Umbilical cord (tissue), 2 donors: Measurements from ENCODE around the gene BIN2. TPM values are rescaled to one million over a fixed set of nuclear protein-coding genes. Genes with fewer than 3 reads are reported as not detected.
A peak's percentile ranks its signal among the peaks of the same experiment; 100 is the strongest.
"Not testable (repeated sequence)": the region's sequence is repeated elsewhere in the genome, so short reads cannot be mapped to it uniquely, and the experiment has no call there.

Experiments used
- DNase-seq: peaks from one replicate; pipeline ENCODE4 v3.0.0-alpha.2; 2015; ENCODE audit warnings: low spot score
- total RNA-seq: library from RNA; depleted of rRNA; stranded (reverse); fragments of >200 nt; gene quantifications from one replicate; pipeline ENCODE4 v1.2.3, GENCODE V29; 2014; ENCODE audit warnings: low replicate concordance; ENCODE audit not compliant: insufficient read depth

BIN2 gene
- total RNA-seq, 1 donor from 2014 or later: 4.6 TPM

DNA sequence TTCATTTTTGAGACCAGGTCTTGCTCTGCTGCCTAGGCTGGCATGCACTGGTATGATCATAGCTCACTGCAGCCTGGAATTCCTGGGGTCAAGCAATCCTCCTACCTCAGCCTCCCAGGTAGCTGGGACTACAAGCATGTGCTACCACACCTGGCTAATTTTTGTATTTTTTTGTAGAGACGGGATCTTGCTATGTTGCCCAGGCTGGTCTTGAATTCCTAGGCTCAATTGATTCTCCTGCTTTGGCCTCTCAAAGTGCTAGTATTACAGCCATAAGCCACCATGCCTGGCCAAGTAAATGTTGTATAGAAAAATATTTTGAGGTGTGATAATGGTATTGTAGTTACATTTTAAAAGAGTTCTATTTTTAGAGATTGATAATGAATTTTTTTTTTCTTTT is 12.6 kb downstream of the BIN2 start:
- no peak for DNase-seq

DNA sequence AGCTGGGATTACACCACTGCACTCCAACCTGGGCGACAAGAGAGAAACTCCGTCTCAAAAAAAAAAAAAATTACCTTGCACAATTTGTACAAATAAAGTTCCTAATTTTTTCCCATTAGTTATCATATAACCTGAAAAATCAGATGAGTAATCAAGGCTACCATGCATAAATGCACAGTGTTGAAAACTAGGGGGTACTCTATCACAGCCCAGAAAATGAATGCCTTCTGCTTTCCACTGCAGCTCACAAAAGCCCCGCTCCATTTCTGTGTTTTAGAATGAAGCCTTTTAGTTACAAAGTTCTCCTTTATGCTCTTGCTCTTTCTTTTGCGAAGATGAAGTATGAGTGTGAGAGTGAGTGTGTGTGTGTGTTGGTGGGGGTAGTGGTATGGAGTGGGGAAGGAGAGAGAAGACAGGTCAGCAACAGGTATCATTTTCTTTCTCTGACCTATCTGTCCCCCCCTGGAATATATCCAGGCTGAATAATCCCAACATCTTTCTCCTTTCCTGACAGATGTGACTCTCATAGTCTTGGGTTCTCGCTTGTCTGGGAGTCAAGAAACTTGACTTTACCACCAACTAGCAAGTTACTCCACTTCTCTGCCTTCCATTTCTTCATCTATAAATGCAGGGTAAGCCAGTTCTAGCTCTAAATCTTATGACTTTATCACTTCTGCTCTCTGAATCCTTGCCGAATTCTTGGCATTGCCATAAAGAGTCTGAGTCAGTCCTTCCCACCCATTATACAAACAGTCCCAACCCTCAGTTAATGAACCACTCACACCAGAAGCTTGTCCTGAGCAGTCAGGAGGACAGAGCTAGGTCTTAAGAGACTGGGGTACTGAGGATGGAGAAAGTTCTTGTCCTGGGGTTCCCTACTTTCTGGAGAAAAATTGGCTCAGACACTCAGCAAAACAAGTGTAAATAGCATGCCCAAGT is 16.1 kb downstream of the BIN2 start:
- DNase-seq: peak; percentile 54

DNA sequence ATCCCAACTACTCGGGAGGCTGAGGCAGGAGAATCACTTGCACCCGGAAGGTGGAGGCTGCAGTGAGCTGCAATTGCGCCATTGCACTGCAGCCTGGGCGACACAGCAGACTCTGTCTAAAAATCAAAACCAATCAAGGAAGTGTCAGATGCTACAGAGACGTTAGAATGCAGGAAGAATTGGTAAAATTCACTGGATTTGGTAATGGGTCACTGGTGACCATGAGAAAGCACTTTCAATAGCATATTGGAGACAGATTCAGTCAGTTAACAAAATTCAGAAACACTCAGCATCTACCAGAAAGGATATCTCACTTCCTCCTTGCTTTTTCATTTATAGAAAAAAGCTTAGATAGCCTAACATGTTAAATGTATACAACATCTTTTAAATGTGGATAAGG is 17.5 kb downstream of the BIN2 start:
- no peak for DNase-seq

DNA sequence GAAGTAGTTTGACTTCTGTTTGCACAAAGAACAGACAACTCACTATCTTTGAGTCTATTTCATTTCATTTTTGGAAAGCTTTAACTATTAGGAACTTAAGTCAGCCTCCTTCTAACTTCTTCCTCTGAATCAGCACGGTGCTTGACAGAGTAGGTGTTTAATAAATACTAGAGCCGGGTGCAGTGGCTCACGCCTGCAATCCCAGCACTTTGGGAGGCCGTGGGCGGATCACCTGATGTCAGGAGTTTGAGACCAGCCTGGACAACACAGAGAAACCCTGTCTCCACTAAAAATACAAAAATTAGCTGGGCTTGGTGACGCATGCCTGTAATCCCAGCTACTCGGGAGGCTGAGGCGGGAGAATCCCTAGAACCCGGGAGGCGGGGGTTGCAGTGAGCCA is 23.2 kb downstream of the BIN2 start:
- DNase-seq: not testable (repeated sequence)

DNA sequence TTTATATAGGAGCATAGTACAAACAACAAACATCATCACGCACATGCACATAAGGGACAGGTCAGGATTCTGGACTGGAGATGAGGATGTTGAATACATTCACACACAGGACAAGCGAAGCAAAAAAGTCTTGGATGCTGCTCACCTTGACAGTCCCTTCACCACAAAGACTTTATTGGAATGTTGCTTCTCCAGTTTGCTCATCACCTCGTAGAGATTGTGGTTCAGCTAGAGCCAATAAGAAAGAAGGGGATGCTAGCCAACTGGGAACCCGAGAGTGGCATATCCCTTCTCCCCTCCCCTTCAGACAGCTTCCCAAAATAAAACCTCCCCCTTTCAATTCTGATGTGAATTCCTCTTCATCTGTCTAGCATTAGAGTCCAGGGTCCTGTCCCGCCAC is 28.3 kb downstream of the BIN2 start:
- peak; percentile 12 for DNase-seq

DNA sequence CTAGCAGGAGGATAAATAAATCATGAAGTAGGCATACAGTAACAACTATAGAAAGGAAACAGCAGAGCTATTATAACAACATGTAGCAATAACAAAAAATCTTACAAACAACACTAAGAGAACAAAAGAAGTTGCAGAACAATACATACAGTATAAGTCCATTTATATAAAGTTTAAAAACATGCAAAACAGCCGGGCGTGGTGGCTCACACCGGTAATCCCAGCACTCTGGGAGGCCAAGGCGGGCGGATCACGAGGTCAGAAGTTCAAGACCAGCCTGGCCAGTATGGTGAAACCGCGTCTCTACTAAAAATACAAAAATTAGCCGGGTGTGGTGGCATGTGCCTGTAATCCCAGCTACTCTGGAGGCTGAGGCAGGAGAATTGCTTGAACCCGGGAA is 29.9 kb downstream of the BIN2 start:
- not testable (repeated sequence) for DNase-seq

DNA sequence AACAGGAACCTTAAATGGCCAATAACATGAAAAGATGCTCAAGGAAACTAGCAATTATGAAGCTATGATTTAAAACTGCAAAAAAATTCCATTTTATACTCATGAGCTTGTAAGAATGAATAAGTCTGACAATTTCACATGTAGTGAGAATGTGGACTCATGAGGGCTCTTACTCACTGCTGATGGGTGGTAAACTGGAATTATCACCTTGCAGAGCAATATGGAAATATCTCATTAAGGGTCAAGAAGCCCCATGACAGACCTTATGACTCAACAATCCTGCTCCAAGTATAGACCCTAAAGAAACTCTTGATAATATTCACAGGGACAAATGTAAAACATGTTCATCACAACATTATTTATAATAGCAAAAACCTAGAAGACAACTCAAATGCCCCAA is 30.3 kb downstream of the BIN2 start:
- no peak for DNase-seq

DNA sequence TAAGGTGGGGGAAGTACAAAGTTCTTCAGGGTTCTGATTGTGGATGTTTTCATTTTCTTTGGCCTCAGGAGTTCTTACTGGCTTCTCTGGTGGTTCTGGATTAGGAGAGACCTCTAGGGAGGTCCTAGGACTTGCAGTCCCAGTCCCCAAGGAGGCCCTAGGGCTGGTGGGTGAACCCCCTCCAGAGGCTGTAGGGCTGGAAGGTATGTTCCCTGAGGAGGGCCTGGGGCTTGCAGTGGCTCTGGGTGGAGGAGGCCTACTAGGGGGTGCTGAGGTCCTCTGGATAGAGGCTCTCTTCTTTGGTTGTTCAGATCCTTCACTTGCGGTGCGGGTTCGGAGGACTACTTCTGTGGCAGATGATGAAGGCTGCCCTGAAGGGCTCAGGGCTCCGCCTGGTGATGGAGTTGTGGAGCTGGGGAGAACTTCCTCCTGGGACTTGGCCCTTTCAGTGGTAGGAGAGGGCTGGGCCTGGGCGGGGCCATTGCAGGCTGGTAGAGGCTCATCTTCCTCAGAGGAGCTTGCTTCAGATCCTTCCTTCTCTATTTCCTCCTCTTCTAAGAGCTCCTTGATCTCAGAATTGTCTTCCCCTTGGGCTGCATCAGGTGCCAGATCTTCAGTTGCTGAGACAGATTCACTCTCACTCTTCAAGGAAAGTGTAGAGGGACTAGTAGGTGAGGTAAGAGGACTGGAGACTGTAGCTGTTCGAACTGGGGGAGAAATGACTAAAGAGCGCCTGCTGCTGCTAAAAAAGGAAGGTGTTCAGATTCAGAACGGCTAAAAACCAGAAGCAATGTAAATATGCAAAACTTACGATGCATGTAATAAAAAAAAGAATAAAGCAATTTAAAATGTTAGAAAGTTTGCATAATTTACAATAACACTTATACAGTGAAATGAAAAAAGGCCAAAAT is 32.1 kb downstream of the BIN2 start:
- DNase-seq: not testable (repeated sequence)

DNA sequence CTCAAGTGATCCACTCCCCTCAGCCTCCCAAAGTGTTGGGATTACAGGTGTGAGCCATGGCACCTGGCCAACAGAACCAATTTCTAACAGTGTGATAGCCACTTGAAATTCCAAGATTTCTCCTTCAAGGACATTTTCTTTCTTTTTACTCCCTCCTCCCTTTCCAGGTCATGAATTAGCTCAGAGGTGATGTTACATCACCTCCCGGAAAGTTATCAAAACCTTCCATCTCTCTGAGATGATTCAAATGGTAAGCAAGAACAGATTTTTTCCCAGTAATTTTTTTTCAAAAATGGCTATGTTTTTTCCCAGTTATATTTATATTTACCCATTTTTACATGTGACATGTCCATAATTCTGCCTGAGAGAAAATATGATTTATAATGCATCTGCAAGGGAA is 38.1 kb downstream of the BIN2 start:
- no peak for DNase-seq

DNA sequence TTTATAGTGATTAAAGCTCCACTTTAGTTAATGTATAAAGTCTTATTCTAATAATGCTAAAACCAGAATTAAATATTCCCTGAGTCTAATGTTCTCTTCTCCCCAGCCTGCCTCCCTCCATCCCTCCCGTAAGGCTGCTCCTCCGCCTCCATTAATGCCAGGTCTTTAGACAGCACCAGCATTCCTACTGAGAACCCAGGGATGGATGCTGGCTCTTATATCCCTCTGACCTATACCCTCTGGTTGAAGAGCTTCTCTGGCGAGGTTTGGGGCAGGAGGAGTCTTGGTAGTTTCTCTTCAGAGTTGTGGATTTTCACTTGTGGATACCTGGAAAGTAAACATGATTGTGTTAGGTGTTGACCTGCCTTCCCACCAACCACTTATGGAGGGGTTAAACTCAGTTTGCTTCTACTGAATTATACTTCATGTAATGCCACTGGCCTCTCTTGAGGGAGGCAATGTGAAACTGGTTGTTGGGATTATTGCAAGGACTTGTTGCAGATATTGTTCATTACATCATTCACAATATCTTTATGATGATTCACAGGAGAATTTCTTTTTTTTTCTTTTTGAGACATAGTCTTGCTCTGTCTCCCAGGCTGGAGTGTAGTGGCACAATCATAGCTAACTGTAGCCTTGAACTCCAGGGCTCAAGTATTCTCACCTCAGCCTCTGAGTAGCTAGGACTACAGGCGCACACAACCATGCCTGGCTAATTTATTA is 42.6 kb downstream of the BIN2 start:
- DNase-seq: peak; percentile 22

DNA sequence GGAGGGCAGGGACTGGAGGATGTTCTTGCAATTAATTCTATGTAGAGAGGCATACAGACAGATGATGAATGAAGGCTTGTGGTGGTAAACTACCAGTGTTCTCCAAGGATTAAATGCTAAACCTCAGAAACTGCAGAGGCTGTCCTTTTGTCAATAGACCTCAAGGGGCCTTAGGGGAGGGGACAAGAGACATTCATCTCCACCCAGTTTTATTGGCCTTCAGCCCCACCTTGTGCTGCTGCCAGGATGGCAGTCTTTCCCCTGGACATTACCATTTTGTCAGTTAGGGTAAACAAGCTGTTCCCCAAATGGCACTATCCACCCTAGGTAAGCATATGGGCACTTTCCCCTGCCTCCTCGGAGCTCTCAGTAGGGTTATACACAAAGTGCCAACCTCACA is 48.9 kb downstream of the BIN2 start:
- DNase-seq: no peak

DNA sequence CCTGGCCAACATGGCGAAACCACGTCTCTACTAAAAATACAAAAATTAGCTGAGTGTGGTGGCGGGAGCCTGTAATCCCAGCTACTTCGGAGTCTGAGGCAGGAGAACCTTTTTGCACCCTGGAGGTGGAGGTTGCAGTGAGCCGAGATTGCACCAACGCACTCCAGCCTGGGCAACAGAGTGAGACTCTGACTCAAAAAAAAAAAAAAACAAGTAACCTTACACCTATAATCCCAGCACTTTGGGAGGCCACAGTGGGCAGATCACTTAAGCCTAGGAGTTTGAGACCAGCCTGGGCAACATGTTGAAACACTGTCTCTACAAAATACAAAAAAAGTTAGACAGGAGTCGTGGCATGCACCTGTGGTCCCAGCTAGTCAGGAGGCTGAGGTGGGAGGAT is 51.2 kb downstream of the BIN2 start:
- DNase-seq: not testable (repeated sequence)

DNA sequence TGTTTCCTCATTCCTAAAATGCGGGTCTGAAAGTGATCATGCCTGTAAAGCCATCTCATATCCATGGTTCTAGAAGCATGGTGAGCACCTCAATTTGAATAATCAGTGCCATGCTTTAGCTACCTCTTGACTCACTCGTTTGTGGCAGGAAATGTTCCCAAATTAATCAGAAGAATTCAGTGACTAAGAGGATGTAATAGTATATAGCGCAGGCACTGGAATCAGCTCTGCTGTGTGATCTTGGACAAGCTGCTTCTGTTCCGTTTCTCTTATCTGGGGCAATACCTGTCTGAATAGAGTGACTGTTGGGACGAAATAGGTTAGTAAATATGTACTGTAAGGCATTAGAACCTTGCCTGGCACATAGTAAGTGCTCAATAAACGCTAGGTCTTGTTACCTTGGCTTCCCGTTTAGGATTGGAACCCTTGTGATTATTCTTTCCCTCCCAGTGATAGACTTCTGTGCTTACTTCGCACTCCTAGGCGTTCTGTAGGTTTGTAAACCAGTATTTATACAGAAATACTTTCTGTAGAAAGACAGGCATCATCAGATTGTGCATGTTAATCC is 52.9 kb downstream of the BIN2 start:
- DNase-seq: peak; percentile 15

DNA sequence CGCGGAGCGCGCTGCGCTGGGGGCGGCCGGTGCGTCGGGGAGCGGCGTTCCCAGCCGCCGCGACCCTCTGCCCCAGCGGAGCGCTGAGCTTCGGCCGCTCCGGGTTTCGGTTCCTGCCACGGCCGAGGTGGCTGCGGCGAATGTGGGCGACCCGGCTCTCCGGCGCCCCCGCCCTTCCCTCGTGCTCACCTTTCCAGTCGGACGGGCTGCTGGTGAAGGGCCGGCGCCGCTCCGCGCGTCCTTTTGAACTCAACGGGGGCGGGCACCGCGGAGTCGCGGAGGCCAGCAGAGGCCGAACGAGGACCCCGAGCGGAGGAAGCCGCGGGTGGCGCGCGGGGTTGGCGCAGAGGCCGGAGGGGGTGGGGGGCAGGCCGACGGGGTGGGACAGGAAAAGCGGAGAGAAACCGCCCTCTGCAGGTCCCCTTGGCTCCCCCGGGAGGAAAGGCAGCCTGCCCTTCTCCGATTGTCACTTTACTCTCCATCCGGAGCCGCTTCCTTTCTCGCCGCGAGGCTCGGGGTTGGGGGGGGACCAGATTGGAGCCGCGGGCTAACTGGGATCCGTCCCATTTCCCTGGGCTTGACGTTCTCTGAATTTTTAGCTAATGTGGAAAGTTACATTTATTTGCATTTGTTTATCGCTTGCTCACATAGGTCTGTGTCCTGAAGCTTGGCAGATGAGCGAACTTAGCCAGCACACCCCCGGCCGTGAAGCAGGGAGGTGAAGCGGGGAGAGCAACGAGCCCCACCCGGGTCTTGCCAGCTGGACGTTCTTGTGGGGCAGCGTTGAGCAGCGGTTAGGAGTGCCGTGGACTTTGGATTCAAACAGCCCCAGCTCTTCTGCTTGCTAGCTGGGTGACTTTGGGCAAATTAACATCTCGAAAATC is 53.7 kb downstream of the BIN2 start, which contains the start of gene SMAGP:
TSS of gene SMAGP (minus strand) at position 349 of the 884 bp plus-strand sequence. CDS start 1,137 bp downstream, outside the sequence.
- peak; percentile 46 for DNase-seq

DNA sequence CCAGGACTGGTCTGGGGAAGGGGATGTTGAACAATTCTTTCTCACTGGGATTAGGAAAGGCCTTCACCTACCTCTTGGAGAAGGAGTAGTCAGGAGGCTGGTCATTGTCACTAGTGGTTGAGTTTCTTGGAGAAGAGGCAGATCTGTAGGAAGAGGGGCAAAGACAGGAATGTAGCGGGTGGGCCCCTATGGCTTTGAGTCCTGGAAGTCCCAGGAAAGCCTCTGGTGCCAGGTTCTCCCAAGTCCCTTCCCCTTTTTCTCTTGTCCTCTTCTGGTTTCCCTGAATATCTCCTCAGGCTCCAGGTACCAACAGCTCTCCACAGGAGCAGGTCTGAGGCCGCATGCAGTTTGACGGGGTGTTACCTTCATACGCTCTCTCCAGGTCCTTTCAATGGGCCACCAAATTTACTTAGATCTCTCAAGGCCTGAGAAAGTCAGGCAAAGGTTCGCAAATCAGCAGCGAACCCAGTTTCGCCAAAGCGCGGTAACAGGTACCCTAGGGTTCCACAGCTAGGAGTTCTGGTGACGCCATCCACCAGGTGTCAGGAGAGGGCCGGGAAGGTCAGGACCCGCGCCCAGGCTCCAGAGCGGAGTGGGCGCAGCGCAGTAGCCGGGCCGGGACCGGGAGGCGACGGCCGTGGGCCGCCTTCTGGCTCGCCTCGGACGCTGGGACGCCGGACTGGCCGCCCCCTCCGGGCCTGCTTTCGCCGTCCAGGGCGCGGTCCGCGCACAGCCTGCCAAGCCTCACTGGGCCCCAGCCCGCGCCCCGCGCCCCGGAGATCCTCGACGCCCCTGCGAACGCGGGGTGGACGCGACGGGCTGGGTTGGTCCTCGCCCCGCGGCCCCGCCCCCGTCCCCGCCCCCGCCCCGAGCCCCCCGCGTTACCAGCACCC is 54.6 kb downstream of the BIN2 start:
- DNase-seq: peak; percentile 16

DNA sequence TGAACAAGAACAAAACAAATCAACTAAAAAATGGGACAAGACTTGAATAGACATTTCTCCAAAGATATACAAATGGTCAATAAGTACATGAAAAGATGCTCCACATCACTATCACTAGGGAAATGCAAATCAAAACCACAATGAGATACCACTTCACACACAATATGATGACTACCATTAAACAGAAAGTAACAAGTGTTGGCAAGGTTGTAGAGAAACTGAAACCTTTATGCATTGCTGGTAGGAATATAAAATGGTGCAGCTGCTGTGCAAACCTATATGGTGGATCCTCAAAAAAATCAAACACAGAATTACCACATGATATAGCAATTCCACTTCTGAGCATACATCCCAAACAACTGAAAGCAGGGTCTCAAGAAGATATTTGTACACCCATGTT is 59.0 kb downstream of the BIN2 start:
- no peak for DNase-seq

DNA sequence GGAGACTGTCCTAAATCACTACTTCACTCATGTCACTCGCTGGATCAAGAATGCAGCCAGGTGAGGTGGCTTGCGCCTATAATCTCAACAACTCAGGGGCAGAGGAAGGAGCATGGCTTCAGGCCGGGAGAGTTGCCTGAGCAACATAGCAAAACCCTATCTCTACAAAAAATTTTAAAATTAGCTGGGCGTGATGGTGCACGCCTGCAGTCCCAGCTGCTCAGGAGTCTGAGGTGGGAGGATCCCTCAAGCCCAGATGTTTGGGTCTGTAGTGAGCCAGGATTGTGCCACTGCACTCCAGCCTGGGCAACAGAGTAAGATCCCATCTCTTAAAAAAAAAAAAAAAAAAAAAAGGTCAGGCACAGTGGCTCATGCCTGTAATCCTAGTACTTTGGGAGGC is 59.7 kb downstream of the BIN2 start:
- peak; percentile 23 for DNase-seq

DNA sequence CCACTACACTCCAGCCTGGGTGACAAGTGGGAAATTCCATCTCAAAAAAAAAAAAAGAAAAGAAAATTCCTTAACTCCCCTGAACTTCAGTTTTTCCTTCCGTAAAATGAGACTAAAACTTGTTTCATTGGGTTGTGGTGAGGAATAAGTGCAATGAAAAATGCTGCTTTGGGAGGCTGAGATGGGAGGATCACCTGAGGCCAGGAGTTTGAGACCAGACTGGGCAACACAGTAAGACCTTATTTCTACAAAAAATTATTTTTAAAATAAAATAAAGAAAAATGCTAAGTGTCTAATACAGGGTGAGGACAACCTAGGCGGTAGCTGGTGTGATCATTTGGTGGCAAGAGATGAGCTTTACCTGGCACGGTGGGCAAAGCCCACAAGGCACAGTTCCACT is 60.6 kb downstream of the BIN2 start:
- no peak for DNase-seq

DNA sequence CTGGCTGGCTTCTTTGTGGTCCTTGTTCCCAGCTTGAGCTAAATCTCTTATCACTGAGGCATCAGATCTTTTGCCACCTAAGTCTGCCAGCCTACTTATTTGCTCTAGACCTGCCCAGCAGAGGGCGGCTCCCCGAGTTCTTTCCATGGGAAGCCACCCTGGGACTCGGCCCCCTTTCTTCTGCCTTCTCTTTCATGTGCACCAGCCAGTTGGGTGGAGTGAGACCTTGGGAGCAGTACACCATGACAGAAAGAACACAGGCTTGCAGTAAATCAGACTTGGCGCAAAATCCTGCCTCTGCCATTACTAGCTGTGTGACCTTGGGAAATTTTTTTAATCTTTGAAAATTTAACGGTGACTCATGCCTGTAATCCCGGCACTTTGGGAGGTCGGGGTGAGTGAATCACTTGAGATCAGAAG is 61.2 kb downstream of the BIN2 start:
- peak; percentile 40 for DNase-seq
